ENCODE results near the gene RPL15.
"Not testable (repeated sequence)": the region's sequence is repeated elsewhere in the genome, so short reads cannot be mapped to it uniquely, and the experiment has no call there.

RPL15 gene

DNA sequence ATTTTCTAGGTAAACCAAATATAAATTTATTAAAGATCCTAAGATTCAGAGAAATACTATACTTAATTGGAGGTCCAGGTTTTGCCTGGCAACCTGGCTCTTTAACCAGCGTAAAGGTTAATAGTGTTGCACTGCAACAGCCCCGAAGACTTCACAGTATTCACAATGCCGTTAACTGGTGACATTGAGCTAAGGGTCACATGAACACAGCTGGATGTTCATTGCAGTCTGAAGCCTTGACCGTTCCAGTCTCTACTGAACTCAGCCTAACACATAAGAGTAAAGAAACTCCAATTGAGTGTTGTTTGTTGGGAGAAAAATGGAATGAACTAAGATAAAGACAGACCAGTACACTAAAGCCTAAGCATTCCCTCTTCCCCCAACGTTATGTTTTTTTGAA lies 27.0 kb upstream of the RPL15 start:
- DNase-seq (ENCODE audit: low read depth): no peak

DNA sequence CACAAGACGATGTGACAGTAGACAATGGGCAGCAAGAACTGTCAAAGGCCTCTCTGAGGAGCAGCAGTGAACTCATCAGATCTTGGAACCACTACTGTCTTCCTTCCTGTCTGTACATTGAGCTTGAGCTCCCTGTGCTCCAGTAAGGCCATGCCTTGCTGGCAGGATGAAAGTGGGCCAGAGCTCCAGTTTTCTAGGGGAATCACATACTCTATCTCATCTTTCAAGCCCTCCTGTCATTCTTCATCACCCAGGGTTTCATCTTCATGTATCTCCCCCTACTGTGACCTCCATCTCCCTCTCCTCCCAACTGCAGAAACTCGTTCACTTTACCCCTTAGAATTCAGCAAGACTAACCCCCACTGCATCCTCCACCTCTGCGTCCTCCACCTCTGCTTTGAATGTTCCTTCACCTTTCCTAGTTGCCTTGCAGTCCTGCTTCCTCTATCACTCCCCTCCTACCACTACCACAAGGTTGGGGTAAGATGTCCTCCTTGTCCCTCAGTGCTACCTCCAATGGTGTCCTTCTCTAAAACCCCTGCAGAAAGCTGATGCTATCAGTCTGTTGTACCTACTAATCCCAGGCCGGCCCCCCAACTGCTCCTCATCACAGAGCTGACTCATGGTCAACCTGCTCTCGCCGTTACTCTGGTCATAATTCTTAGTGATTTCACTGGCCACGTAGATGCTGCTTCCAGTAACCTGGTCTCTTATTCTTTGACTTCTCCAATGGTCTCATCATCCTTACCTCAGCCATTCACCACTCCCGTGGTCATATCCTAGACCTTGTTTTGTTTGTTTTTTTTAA lies 22.5 kb upstream of the RPL15 start:
- DNase-seq (ENCODE audit: low read depth): no peak

DNA sequence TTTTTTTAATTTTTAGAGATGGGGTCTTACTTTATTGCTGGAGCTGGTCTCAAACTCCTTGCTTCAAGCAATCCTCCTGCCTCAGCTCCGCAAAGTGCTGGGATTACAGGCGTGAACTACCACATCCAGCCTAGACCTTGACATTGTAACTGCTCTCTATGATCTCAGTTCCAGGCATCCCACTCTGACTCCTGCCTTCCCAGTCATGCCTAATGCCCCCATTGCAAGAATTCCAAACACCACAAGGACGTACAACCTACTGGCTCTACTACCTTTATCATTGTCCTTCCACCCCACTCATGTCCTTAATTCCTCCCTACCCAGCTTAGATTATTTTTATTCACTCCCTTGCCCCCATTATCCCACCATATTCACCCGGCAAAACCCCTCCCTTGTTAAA lies 21.8 kb upstream of the RPL15 start:
- no peak for DNase-seq (ENCODE audit: low read depth)

DNA sequence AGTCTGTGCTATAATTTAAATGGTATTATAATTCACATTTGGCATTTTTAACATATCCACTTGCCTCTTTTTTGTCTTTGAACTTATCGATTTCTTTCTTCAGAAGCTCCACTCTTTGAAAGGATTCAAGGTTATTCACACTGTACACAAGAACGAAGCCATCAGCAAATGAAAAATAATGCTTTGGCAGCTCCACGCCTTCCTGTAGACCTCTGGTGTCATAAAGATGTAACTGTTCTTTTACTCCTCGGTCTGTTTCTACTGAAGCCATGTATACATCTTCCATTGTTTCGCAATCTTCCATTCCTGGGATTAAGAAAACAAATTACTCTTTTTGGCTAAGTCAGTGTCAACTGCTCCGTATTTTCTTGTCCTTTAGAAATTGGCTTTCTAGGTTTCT lies 16.2 kb upstream of the RPL15 start:
- no peak for DNase-seq (ENCODE audit: low read depth)

DNA sequence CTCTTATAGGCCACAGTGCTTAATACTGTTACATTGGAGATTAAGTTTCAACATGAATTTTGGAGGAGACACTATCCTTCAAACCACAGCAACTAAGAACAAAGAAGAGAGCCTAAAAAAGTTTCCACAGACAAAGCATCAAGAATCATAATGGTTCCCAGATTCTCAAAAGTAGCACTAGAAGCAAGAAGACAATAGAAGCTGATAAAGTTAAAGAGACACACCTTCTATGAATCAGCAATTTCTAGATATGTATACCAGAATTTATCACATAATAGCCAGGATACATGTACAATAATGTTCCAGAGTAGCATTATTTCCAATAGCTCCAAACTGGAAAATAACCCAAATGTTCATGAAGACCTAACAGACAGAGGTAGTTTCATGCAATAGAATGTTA lies 12.4 kb upstream of the RPL15 start:
- no peak for DNase-seq (ENCODE audit: low read depth)

DNA sequence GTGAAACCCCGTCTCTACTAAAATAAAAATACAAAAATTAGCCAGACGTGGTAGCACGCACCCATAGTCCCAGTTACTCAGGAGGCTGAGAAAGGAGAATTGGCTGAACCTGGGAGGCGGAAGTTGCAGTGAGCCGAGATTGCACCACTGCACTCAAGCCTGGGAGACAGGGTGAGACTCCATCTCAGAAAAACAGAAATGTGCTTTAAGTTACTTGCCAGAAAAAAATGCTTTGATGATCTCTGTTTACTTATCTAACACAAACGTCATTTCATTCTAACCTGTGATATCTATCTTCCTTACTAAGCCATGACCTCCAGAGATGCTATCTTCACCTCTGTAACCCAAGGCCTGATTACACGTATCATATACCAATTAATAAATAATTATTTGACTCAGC lies 7.6 kb upstream of the RPL15 start:
- DNase-seq (ENCODE audit: low read depth): no peak

DNA sequence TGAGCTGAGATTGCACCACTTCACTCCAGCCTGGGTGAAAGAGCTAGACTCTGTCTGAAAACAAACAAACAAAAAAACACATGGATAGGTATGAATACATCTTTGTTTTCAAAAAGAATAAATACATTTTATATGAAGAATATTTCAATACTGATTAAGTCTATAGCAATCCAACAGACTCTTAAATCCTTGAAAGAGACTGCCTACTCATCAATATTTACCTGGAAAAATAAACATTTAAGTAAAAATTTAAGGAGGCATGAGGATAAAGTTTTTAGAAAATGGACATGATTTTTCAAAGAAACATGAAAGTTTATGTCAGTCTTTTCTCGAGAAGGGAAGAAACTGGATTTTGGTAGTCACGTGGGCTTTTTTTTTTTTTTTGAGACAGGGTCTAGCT lies 5.5 kb upstream of the RPL15 start:
- DNase-seq (ENCODE audit: low read depth): no peak

DNA sequence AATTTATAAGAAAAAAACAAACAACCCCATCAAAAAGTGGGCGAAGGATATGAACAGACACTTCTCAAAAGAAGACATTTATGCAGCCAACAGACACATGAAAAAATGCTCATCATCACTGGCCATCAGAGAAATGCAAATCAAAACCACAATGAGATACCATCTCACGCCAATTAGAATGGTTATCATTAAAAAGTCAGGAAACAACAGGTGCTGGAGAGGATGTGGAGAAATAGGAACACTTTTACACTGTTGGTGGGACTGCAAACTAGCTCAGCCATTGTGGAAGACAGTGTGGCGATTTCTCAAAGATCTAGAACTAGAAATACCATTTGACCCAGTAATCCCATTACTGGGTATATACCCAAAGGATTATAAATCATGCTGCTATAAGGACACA lies 4.6 kb upstream of the RPL15 start:
- DNase-seq (ENCODE audit: low read depth): not testable (repeated sequence)

DNA sequence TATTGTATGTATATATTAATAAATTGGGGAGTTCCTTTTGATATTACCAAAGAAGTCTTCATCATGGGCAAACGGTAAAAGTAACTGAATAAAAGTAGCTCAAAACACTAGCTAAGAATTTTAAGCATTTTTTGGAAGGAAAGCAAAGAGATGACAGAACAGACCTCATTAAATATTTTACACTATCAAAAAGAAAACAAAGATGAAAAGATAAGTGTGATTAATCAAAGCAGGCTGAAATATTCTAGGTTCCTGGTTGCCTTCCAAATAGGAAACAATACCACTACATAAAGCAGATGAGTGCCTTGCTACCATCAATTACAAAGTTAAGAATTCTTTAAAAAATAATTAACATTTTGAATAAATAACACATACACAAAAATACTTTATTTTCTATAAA lies 3.8 kb upstream of the RPL15 start:
- no peak for DNase-seq (ENCODE audit: low read depth)

DNA sequence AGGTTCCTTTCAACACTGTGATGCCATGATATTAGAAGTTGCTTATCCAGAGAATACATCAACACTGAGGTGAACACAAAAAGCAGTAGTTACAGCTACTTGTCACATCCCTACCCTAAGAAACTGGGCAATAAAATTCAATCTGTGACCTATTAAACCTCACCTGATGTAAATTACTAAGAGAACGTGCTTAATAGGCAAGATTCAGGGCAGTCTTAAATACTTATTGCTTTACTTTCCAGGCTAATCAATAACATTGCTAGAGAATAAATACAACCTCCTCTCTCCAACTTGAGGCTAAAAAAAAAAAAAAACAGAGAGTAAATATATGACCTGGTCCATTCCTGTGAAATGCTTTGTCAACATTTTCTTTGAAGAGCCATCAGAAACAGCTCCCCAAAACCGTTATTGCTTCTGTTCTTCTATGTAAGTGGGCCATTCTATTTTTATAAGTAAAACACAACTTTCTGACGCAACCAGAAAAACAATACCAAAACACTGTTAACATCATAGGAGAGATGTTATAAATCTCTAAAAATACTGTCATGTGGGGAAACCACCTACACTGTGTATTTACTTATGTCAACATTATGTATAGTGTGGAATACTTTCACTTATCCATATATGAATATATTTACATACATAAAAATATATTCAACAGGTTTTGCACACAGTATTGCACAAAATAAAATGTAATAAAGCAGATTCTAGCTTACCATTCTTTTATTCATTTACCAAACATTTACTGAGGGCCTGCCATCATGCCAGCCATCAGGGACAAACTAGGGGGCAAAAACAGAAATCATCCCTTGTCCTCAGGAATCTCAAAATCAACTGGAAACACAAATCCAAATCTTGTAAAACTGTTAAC lies 2.8 kb upstream of the RPL15 start:
- DNase-seq (ENCODE audit: low read depth): no peak

DNA sequence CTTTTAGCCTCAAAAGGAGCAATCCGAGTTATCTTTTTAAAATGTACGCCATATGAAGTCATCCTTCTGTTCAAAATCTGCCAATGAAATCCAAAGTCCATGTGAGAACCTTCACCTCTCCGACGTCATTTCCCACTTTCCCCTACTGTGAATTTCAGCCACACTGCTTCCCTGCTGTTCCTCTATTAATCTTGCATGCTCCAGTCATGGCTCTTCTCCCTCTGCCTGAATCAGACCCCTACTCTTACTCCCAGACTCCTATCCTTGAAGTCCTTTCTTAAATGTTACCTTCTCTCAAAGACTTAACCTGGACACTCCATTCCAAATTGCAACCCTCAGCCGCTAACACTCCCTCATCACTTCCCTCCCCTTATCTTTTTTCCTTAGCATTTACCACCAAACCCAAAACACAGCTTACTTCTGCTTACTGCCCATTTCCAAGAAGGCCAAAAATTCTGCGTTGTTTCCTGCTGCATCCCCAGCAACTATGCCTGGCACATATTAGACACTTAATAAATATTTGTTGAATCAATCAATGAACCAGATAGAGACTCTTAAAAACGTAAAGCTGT lies 1.3 kb upstream of the RPL15 start:
- no peak for DNase-seq (ENCODE audit: low read depth)

DNA sequence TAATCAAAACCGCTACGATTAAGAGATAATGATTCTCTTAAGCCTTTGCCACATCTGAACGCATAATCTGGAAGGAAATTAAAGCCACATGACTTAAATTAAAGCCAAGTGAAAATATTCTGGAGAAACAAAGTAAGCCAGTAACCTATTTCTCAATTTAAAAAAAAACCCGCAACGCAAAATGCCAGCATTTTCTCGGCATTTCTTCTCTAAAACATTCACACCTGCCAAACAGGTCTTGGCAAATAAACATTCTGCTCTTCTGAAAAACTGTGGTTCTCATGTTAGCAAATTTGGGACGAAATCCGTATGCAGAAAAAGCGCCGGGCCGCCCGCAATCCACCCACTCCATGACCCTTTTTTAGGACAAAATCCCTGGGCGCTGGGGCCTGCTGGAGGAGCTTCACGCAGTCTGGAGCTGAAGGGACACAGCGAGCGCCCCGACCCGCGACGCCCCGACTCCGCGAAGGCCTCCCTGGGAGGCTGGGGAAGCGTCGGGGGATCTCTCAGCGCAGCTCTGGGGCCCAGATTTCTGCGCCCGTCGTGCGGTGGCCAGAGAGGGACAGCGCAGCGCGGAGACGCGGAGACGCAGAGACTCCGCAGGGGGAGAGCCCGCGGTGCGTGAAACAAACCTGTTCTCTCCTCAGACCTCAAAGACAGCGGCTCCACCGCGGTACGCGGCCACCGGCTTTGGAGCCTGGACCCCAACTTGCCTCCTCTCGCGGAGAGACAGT lies 613 bp upstream of the RPL15 start:
- no peak for DNase-seq (ENCODE audit: low read depth)

DNA sequence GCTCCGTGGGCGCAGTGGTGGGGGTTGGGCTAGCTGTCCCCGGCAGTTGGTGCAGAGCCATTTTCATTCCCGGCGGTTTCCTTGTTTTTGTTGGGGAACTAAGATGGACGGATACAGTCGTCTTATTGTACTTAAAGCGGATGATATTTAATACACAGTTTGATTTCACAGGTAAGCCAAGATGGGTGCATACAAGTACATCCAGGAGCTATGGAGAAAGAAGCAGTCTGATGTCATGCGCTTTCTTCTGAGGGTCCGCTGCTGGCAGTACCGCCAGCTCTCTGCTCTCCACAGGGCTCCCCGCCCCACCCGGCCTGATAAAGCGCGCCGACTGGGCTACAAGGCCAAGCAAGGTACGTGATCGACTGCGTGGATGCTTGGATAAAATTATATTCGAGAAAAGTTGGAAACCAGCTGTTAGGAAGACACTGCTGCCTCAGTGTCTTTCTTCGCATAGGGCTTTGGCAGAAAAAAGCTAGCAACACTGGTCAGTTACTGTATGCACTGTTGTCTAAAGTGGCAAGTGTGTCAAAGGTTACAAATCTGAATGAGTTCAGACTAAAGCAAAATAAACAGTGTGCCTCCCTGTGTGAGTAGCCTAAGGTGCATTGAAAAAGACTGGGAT lies 859 bp downstream of the RPL15 start:
- not testable (repeated sequence) for DNase-seq (ENCODE audit: low read depth)

DNA sequence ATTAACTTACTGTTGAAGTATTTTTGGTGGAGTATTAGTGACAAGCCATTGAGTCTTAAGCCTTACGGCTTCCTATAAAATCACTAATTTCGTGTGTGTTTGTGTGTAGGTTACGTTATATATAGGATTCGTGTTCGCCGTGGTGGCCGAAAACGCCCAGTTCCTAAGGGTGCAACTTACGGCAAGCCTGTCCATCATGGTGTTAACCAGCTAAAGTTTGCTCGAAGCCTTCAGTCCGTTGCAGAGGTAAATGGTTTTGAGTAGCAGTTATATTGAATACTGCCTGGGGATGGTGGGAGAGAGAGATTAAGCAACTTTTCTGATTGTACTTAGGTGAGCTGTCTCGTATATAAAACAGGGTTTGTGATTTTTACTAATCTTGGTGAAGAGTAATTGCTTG lies 1.4 kb downstream of the RPL15 start:
- not testable (repeated sequence) for DNase-seq (ENCODE audit: low read depth)

DNA sequence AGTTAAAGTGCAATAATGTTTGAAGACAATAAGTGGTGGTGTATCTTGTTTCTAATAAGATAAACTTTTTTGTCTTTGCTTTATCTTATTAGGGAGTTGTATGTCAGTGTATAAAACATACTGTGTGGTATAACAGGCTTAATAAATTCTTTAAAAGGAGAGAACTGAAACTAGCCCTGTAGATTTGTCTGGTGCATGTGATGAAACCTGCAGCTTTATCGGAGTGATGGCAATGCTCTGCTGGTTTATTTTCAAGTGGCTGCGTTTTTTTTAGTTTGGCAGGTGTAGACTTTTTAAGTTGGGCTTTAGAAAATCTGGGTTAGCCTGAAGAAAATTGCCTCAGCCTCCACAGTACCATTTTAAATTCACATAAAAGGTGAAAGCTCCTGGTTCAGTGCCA lies 2.7 kb downstream of the RPL15 start:
- no peak for DNase-seq (ENCODE audit: low read depth)

DNA sequence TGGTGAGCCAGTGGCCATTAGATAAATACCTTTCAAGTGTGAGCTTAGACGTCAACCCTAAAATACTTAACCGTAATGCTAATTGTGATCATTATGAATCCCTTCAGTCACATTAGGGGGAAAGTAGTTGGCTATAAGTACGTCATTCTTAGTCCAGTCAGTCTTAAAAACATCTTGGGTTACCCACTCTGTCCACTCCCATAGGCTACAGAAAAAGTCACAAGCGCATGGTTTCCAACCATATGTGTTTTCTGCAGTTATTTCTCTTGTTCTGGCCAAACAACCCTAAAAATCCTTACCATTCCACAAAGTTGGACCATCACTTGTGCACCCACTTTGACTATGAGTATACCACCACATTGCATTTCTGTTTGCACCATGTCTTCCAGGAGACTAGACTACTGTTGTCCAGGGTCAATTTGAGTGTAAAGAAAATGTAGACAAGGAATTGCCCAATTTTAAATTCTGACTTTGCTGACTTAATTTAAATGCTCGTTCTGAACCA lies 3.3 kb downstream of the RPL15 start:
- DNase-seq (ENCODE audit: low read depth): no peak

DNA sequence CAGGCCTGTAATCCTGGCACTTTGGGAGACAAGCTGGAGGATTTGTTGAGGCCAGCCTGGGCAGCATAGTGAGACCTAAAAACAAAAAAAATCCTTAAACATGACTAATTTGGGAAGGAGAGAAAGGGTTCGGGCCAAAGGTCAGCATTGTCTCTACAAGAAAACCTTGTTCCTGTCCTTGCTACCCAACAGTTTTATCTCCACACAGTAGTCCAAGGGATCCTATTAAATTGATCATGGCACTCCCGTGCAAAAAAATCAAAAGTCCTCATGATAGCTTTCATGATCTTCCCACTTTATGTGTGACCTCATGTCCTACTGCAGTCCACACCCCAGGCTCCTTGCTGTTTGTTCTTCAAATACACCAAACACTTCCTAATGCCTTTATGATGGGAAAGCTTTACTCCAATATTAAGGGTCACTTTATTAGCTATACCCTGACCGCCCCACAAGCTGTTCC lies 4.2 kb downstream of the RPL15 start:
- no peak for DNase-seq (ENCODE audit: low read depth)

DNA sequence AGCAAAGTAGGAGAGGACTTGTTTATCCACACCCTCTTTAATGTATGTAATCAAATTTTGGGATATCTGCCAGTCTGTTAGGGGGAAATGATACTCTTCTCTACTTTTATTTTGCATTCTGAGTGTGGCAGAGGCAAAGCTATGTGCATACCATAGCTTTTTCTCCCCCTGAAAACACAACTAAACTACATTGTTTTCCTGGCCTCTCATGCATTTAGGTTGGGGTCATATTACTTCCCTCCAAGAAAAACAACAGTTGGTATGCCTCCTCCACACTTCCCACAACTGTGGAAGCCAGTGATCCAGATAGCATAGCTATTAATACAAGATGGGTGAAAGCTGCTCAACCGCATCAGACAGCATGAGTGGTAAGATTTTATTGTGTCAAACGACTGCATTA lies 6.9 kb downstream of the RPL15 start:
- no peak for DNase-seq (ENCODE audit: low read depth)

DNA sequence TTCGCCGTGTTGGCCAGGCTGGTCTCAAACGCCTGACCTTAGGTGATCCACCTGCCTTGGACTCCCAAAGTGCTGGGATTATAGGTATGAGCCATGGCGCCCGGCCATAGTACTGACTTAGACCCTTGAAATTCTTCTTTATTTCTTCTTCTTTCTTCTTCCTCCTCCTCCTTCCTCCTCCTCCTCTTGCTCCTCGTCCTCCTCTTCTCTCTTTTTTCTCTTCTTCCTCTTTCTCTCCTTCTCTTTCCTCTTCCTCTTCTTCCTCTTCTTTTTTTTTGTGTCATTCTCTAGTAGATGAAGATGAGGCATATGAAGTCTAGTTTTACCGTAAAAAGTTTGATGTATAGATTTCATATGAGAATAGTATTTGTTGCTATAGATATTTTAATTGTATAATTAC lies 9.3 kb downstream of the RPL15 start:
- DNase-seq (ENCODE audit: low read depth): no peak

DNA sequence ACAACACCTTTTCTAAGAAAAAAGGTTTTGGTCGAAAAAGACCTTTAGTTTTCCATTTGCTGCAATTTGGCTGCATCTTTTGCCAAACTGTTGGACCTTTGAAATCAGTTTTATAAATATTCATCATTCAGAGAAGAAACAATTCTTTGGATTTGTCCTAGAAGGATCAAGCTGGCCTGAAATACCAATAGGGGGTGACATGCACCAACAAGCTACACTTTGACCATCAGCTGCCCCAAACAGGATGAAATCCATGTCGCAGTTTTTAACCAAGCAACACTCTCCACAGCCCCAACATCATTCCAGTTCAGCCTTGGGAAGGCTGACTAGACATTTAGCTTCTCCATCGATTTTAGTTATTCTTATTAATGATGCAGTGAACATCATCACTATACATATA lies 9.8 kb downstream of the RPL15 start:
- DNase-seq (ENCODE audit: low read depth): no peak

DNA sequence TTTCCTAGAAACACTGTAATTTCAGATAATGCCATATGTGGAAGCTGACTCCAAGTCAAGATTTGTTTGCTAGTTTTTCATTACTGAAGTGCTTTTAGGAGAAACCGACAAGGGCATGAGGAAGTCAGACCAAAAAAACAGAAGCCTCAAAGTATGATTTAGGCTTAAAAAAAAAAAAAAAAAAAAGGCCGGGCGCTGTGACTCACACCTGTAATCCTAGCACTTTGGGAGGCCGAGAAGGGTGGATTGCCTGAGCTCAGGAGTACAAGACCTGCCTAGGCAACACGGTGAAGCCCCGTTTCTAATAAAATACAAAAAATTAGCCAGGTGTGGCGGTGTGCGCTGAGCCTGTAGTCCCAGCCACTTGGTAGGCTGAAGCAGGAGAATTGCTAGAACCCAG lies 11.6 kb downstream of the RPL15 start:
- DNase-seq (ENCODE audit: low read depth): no peak

DNA sequence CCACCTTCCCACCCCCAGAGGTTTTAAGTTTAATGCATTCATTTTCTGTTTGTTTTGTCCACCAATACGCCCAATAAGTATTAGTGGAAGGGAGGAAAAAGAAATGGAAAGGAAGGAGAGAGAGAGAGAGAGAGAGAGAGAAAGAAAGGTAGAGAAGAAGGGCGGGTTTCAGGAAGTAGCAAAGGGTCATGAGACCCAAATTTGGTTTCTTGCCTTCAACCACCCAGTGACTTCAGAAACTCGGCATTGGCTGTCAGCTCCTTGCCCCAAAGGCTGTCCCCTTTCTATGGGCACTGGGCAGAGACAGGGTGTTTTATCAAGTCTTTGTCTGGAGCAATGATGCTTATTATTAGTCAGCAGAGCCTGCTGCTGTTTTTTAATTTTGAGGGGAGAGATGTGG lies 14.7 kb downstream of the RPL15 start:
- DNase-seq (ENCODE audit: low read depth): no peak
